Stimulated activated CD8-positive, alpha-beta memory T cell treated with anti-CD3 and anti-CD28 coated beads, Interleukin-4, amount 100 ng/mL, for 24 hours (primary cell): ENCODE measurements around the gene LMX1B.

ENCODE experiments used
- DNase-seq: peaks from one replicate; pipeline ENCODE4 v3.0.0-alpha.2; 2020; ENCODE audit warnings: low read depth

Gene LMX1B

GRCh38 chr9:126604059-126605055 lies 9.4 kb upstream of the LMX1B start:
- no peak for DNase-seq

GRCh38 chr9:126605792-126606482 lies 7.8 kb upstream of the LMX1B start:
- DNase-seq = no peak

- no peak for DNase-seq
Measured at GRCh38 chr9:126606483-126606870, 7.3 kb upstream of the LMX1B start.

GRCh38 chr9:126607086-126607485 lies 6.6 kb upstream of the LMX1B start:
- no peak for DNase-seq

- DNase-seq = no peak
Measured at GRCh38 chr9:126607731-126608130, 6.0 kb upstream of the LMX1B start.

- DNase-seq = no peak
Measured at GRCh38 chr9:126608551-126608950, 5.2 kb upstream of the LMX1B start.

GRCh38 chr9:126609191-126609590 lies 4.5 kb upstream of the LMX1B start:
- DNase-seq = no peak

- no peak for DNase-seq
Measured at GRCh38 chr9:126609711-126610388, 3.9 kb upstream of the LMX1B start.

- DNase-seq = no peak
Measured at GRCh38 chr9:126611193-126611591, 2.5 kb upstream of the LMX1B start.

- peak; percentile 65 for DNase-seq
Measured at GRCh38 chr9:126611592-126612325, 2.0 kb upstream of the LMX1B start.

- DNase-seq = no peak
Measured at GRCh38 chr9:126612326-126612812, 1.4 kb upstream of the LMX1B start.

- DNase-seq = no peak
Measured at GRCh38 chr9:126612813-126613641, 701 bp upstream of the LMX1B start.

- DNase-seq = no peak
Measured at GRCh38 chr9:126614088-126614454, 343 bp downstream of the LMX1B start.

- no peak for DNase-seq
Measured at GRCh38 chr9:126614455-126615244, 922 bp downstream of the LMX1B start.

- DNase-seq = no peak
Measured at GRCh38 chr9:126615245-126615790, 1.6 kb downstream of the LMX1B start.

GRCh38 chr9:126615791-126616447 lies 2.2 kb downstream of the LMX1B start:
- no peak for DNase-seq

GRCh38 chr9:126616521-126616976 lies 2.8 kb downstream of the LMX1B start:
- DNase-seq = no peak

- no peak for DNase-seq
Measured at GRCh38 chr9:126617003-126617822, 3.5 kb downstream of the LMX1B start.
